GM21447 (cell line): ENCODE measurements around the gene SERBP1.

Experiments used
- ATAC-seq: cut with Tn5 transposase; IDR thresholded peaks from one replicate; pipeline ENCODE4 v1.9.1; 2021; ENCODE audit not compliant: unreplicated experiment

SERBP1 gene

GRCh38 chr1:67371043-67371442 is 59.2 kb downstream of the SERBP1 start:
- ATAC-seq, result no peak

GRCh38 chr1:67368046-67368514 is 62.1 kb downstream of the SERBP1 start:
- no peak for ATAC-seq

- no peak for ATAC-seq
These were observed 62.7 kb downstream of the SERBP1 start for GRCh38 chr1:67367370-67368045.

- ATAC-seq, result no peak
These were observed 68.6 kb downstream of the SERBP1 start for GRCh38 chr1:67361641-67362040.

GRCh38 chr1:67359592-67359991 is 70.6 kb downstream of the SERBP1 start:
- ATAC-seq, result no peak
